GM21576 (cell line): ENCODE data around the gene CTXN2.

ENCODE experiments used
- ATAC-seq: cut with Tn5 transposase; IDR thresholded peaks from one replicate; pipeline ENCODE4 v1.9.1; 2021; ENCODE audit warnings: mild to moderate bottlenecking, moderate library complexity; ENCODE audit not compliant: unreplicated experiment

Gene CTXN2

GRCh38 chr15:48191574-48192225, at the start of gene CTXN2:
Gene CTXN2 (plus strand): TSS chr15:48191665. CDS start chr15:48201301, 9,636 bp downstream.
- ATAC-seq: no peak

- ATAC-seq: no peak
Observed at GRCh38 chr15:48143856-48144255, 47.6 kb upstream of the CTXN2 start.

GRCh38 chr15:48144889-48145288, 46.6 kb upstream of the CTXN2 start:
- ATAC-seq: no peak

- ATAC-seq: no peak
Observed at GRCh38 chr15:48145923-48146322, 45.5 kb upstream of the CTXN2 start.

GRCh38 chr15:48147358-48147757, 44.1 kb upstream of the CTXN2 start:
- ATAC-seq: no peak

GRCh38 chr15:48149858-48150257, 41.6 kb upstream of the CTXN2 start:
- ATAC-seq: no peak

GRCh38 chr15:48153526-48153925, 37.9 kb upstream of the CTXN2 start:
- no peak for ATAC-seq

GRCh38 chr15:48168616-48169015, 22.8 kb upstream of the CTXN2 start:
- ATAC-seq: no peak

GRCh38 chr15:48170981-48171380, 20.5 kb upstream of the CTXN2 start:
- no peak for ATAC-seq

- ATAC-seq: no peak
Observed at GRCh38 chr15:48175126-48175525, 16.3 kb upstream of the CTXN2 start.

GRCh38 chr15:48176112-48176511, 15.4 kb upstream of the CTXN2 start:
- no peak for ATAC-seq

- no peak for ATAC-seq
Observed at GRCh38 chr15:48176957-48177356, 14.5 kb upstream of the CTXN2 start.

- peak; percentile 63 for ATAC-seq
Observed at GRCh38 chr15:48177383-48177765, 14.1 kb upstream of the CTXN2 start.

- peak; percentile 64 for ATAC-seq
Observed at GRCh38 chr15:48177766-48178647, 13.5 kb upstream of the CTXN2 start, which contains the start of gene MYEF2. Gene MYEF2 (minus strand): TSS chr15:48178295. CDS start chr15:48178237, 58 bp downstream.

- ATAC-seq: no peak
Observed at GRCh38 chr15:48178648-48178931, 12.9 kb upstream of the CTXN2 start.

- no peak for ATAC-seq
Observed at GRCh38 chr15:48182749-48183148, 8.7 kb upstream of the CTXN2 start.

- no peak for ATAC-seq
Observed at GRCh38 chr15:48185529-48185928, 5.9 kb upstream of the CTXN2 start.

GRCh38 chr15:48186271-48186670, 5.2 kb upstream of the CTXN2 start:
- no peak for ATAC-seq

- ATAC-seq: no peak
Observed at GRCh38 chr15:48190932-48191573, 412 bp upstream of the CTXN2 start.

- no peak for ATAC-seq
Observed at GRCh38 chr15:48202068-48202467, 10.6 kb downstream of the CTXN2 start.

- no peak for ATAC-seq
Observed at GRCh38 chr15:48205981-48206380, 14.5 kb downstream of the CTXN2 start, which contains the start of gene SLC12A1. Gene SLC12A1 (plus strand): TSS chr15:48206302. CDS start chr15:48207720, 1,418 bp downstream.

- no peak for ATAC-seq
Observed at GRCh38 chr15:48221261-48221660, 29.8 kb downstream of the CTXN2 start.
